Liver (tissue), 9 donors: ENCODE measurements around the gene GATAD2B. TPM values are rescaled to one million over a fixed set of nuclear protein-coding genes. Genes with fewer than 3 reads are reported as not detected.

Source experiments
- DNase-seq: peaks from one replicate; pipeline ENCODE4 v3.0.0-alpha.2; 2017; ENCODE audit warnings: low spot score
- H3K27ac ChIP-seq, 2 donors: one replicate each; pipeline ENCODE4 v1.7.0; 2013; ENCODE audit warnings: inconsistent platforms in 2 of 2, low read length in 2 of 2, control low read depth in 1 of 2, low read depth in 1 of 2, mild to moderate bottlenecking in 1 of 2
- H3K27me3 ChIP-seq, 4 donors: one replicate each; pipeline versions ENCODE4 v1.6.1 to v1.7.0; 2013; ENCODE audit warnings: low read length in 3 of 4, inconsistent platforms in 1 of 4, mild to moderate bottlenecking in 1 of 4, moderate library complexity in 1 of 4; ENCODE audit not compliant: control insufficient read depth in 4 of 4, insufficient read depth in 4 of 4
- H3K36me3 ChIP-seq, 4 donors: one replicate each; pipeline versions ENCODE4 v1.6.1 to v1.7.0; 2013; ENCODE audit warnings: low read length in 3 of 4, mild to moderate bottlenecking in 3 of 4, low read depth in 1 of 4, moderate library complexity in 1 of 4; ENCODE audit not compliant: control insufficient read depth in 4 of 4, insufficient read depth in 3 of 4
- H3K4me1 ChIP-seq, 4 donors: one replicate each; pipeline versions ENCODE4 v1.6.1 to v1.7.0; 2013; ENCODE audit warnings: low read length in 3 of 4, mild to moderate bottlenecking in 3 of 4, moderate library complexity in 1 of 4; ENCODE audit not compliant: control insufficient read depth in 4 of 4, insufficient read depth in 4 of 4
- H3K4me3 ChIP-seq, 3 donors: one replicate each; pipeline versions ENCODE4 v1.6.1 to v1.7.0; 2013; ENCODE audit warnings: low read length in 3 of 3, control low read depth in 1 of 3, low read depth in 1 of 3, mild to moderate bottlenecking in 1 of 3
- H3K9ac ChIP-seq, 2 donors: one replicate each; pipeline ENCODE4 v1.7.0; 2013; ENCODE audit warnings: low read length in 2 of 2, mild to moderate bottlenecking in 2 of 2, moderate library complexity in 2 of 2, control low read depth in 1 of 2, low read depth in 1 of 2
- H3K9me3 ChIP-seq, 4 donors: one replicate each; pipeline versions ENCODE4 v1.6.1 to v1.7.0; 2013; ENCODE audit warnings: low read length in 3 of 4; ENCODE audit not compliant: control insufficient read depth in 4 of 4
- EGR1 ChIP-seq, 2 donors: IDR thresholded peaks; 2 replicates each; pipeline ENCODE4 v1.6.1; 2016 to 2018; ENCODE audit warnings: antibody characterized with exemption in 2 of 2, low read depth in 2 of 2
- FOXA1 ChIP-seq: IDR thresholded peaks from 2 replicates; pipeline ENCODE4 v1.6.1; 2016; ENCODE audit warnings: antibody characterized with exemption
- FOXA2 ChIP-seq: IDR thresholded peaks from 2 replicates; pipeline ENCODE4 v1.6.1; 2016; ENCODE audit warnings: antibody characterized with exemption
- GABPA ChIP-seq, 2 donors: IDR thresholded peaks in 1 of 2; conservative IDR thresholded peaks in 1 of 2; 2 replicates each; pipeline ENCODE4 v1.6.1; 2016; ENCODE audit warnings: antibody characterized with exemption in 2 of 2, mild to moderate bottlenecking in 1 of 2, moderate library complexity in 1 of 2
- HNF4A ChIP-seq, 2 donors: conservative IDR thresholded peaks; 2 replicates each; pipeline ENCODE4 v1.6.1; 2016; ENCODE audit warnings: antibody characterized with exemption in 2 of 2, mild to moderate bottlenecking in 2 of 2
- HNF4G ChIP-seq: IDR thresholded peaks from 2 replicates; pipeline ENCODE4 v1.6.1; 2016; ENCODE audit warnings: antibody characterized with exemption
- JUND ChIP-seq, 2 donors: IDR thresholded peaks; 2 replicates each; pipeline ENCODE4 v1.6.1; 2016; ENCODE audit warnings: antibody characterized with exemption in 2 of 2
- NR2F2 ChIP-seq: IDR thresholded peaks from 2 replicates; pipeline ENCODE4 v1.6.1; 2016; ENCODE audit warnings: antibody characterized with exemption
- RAD21 ChIP-seq, 2 donors: IDR thresholded peaks; 2 replicates each; pipeline ENCODE4 v1.6.1; 2016; ENCODE audit warnings: antibody characterized with exemption in 2 of 2, mild to moderate bottlenecking in 2 of 2
- RXRA ChIP-seq, 2 donors: IDR thresholded peaks; 2 replicates each; pipeline ENCODE4 v1.6.1; 2017 to 2018; ENCODE audit warnings: antibody characterized with exemption in 2 of 2, mild to moderate bottlenecking in 1 of 2
- SP1 ChIP-seq: IDR thresholded peaks from 2 replicates; pipeline ENCODE4 v1.6.1; 2018; ENCODE audit warnings: antibody characterized with exemption, mild to moderate bottlenecking
- TAF1 ChIP-seq: conservative IDR thresholded peaks from 2 replicates; pipeline ENCODE4 v1.6.1; 2016; ENCODE audit warnings: antibody characterized with exemption, mild to moderate bottlenecking
- YY1 ChIP-seq: IDR thresholded peaks from 2 replicates; pipeline ENCODE4 v1.6.1; 2016; ENCODE audit warnings: antibody characterized with exemption, mild to moderate bottlenecking
- WGBS: extraction: QIAGEN DNeasy Blood & Tissue Kit; methylation state at CpG from one replicate; pipeline ENCODE4 v1.1.7; 2013; 5-methylcytosine and 5-hydroxymethylcytosine counted together
- polyA plus RNA-seq, 2 donors: library from polyadenylated mRNA; stranded (reverse) in 1 of 2; unstranded in 1 of 2; fragments of 200-250 nt in 1 of 2; fragments of >200 nt in 1 of 2; fragmentation: Nextera tagmentation in 1 of 2; extraction: Ambion mirVana in 1 of 2; gene quantifications; one replicate each; pipeline versions ENCODE4 v1.2.1 to v1.2.3, GENCODE V29; 2013 to 2015
- total RNA-seq, 2 donors: library from RNA; depleted of rRNA; stranded (reverse); fragments of >200 nt; gene quantifications; one replicate each; pipeline ENCODE4 v1.2.3, GENCODE V29; 2014
- TF ChIP-seq, protein P1 (sequence below): IDR thresholded peaks from 2 replicates; pipeline ENCODE4 v1.6.1; 2016; ENCODE audit warnings: antibody characterized with exemption, mild to moderate bottlenecking
- TF ChIP-seq, protein P2 (sequence below): fragments of 150-350 bp; IDR thresholded peaks from 2 replicates; pipeline ENCODE4 v1.5.1; 2017; ENCODE audit warnings: improper control_type of control experiment, low read depth, low read length; ENCODE audit not compliant: missing input control
- TF ChIP-seq, protein P3 (sequence below): IDR thresholded peaks from 2 replicates; pipeline ENCODE4 v1.6.1; 2016; ENCODE audit warnings: antibody characterized with exemption
- TF ChIP-seq, protein P4 (sequence below): IDR thresholded peaks from 2 replicates; pipeline ENCODE4 v1.6.1; 2016; ENCODE audit warnings: antibody characterized with exemption
- TF ChIP-seq, protein P5 (sequence below): IDR thresholded peaks from 2 replicates; pipeline ENCODE4 v1.6.1; 2016; ENCODE audit warnings: antibody characterized with exemption
- donor health status: healthy.
- donor health status: healthy.
- donor health status: healthy.
- donor health status: healthy.
- donor health status: healthy.

Gene GATAD2B
- total and polyA plus RNA-seq, 4 donors = 3.2 to 4.9 (median 3.9) TPM

DNA sequence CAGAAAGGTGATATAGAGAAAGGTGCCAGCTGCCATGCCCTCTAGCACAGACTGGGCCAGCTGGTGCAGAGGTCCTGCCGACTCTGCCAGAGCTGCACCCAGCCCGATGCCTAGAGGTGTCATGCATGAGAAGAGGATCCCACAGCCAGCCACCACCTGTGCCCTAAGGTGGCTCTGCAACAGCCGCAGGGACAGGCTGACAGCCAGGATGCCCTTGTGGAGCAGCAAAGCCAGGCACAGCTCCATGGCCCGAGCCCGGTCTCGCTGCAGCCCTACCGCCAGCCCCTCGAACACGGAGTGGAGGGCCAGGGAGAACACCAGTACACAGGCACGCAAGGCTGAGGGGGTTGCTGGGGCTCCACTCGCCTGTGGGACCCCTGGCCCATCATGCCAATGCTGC, 37.4 kb upstream of the GATAD2B start:
- H3K27me3 ChIP-seq = no peaks in the 10 kb centered on the region
- H3K36me3 ChIP-seq = peaks cover 0 to 8% (median 1%) of the 10 kb centered on the region in 4 donors
- no peaks in the 10 kb centered on the region for H3K9me3 ChIP-seq
- no peak for DNase-seq
- no peak overlapping the region for H3K4me3 ChIP-seq
- TF ChIP-seq, protein P1, sequence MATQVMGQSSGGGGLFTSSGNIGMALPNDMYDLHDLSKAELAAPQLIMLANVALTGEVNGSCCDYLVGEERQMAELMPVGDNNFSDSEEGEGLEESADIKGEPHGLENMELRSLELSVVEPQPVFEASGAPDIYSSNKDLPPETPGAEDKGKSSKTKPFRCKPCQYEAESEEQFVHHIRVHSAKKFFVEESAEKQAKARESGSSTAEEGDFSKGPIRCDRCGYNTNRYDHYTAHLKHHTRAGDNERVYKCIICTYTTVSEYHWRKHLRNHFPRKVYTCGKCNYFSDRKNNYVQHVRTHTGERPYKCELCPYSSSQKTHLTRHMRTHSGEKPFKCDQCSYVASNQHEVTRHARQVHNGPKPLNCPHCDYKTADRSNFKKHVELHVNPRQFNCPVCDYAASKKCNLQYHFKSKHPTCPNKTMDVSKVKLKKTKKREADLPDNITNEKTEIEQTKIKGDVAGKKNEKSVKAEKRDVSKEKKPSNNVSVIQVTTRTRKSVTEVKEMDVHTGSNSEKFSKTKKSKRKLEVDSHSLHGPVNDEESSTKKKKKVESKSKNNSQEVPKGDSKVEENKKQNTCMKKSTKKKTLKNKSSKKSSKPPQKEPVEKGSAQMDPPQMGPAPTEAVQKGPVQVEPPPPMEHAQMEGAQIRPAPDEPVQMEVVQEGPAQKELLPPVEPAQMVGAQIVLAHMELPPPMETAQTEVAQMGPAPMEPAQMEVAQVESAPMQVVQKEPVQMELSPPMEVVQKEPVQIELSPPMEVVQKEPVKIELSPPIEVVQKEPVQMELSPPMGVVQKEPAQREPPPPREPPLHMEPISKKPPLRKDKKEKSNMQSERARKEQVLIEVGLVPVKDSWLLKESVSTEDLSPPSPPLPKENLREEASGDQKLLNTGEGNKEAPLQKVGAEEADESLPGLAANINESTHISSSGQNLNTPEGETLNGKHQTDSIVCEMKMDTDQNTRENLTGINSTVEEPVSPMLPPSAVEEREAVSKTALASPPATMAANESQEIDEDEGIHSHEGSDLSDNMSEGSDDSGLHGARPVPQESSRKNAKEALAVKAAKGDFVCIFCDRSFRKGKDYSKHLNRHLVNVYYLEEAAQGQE = no peak
- TF ChIP-seq FOXA2 = no peak
- TF ChIP-seq RXRA (IDR thresholded peaks at IDR 0.05) = no peak
- TF ChIP-seq, protein P2, sequence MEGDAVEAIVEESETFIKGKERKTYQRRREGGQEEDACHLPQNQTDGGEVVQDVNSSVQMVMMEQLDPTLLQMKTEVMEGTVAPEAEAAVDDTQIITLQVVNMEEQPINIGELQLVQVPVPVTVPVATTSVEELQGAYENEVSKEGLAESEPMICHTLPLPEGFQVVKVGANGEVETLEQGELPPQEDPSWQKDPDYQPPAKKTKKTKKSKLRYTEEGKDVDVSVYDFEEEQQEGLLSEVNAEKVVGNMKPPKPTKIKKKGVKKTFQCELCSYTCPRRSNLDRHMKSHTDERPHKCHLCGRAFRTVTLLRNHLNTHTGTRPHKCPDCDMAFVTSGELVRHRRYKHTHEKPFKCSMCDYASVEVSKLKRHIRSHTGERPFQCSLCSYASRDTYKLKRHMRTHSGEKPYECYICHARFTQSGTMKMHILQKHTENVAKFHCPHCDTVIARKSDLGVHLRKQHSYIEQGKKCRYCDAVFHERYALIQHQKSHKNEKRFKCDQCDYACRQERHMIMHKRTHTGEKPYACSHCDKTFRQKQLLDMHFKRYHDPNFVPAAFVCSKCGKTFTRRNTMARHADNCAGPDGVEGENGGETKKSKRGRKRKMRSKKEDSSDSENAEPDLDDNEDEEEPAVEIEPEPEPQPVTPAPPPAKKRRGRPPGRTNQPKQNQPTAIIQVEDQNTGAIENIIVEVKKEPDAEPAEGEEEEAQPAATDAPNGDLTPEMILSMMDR = no peak
- no peak for TF ChIP-seq RAD21 (IDR thresholded peaks at IDR 0.05)
- no peak for TF ChIP-seq SP1
- no peak for TF ChIP-seq EGR1 (IDR thresholded peaks at IDR 0.05; ENCODE audit: low read depth in 2 of 2)
- no peak for TF ChIP-seq TAF1
- TF ChIP-seq, protein P3, sequence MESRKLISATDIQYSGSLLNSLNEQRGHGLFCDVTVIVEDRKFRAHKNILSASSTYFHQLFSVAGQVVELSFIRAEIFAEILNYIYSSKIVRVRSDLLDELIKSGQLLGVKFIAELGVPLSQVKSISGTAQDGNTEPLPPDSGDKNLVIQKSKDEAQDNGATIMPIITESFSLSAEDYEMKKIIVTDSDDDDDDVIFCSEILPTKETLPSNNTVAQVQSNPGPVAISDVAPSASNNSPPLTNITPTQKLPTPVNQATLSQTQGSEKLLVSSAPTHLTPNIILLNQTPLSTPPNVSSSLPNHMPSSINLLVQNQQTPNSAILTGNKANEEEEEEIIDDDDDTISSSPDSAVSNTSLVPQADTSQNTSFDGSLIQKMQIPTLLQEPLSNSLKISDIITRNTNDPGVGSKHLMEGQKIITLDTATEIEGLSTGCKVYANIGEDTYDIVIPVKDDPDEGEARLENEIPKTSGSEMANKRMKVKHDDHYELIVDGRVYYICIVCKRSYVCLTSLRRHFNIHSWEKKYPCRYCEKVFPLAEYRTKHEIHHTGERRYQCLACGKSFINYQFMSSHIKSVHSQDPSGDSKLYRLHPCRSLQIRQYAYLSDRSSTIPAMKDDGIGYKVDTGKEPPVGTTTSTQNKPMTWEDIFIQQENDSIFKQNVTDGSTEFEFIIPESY = no peak
- no peak for TF ChIP-seq FOXA1
- no peak for TF ChIP-seq NR2F2
- TF ChIP-seq YY1 = no peak
- TF ChIP-seq, protein P4, sequence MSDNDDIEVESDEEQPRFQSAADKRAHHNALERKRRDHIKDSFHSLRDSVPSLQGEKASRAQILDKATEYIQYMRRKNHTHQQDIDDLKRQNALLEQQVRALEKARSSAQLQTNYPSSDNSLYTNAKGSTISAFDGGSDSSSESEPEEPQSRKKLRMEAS = no peak
- no peak for TF ChIP-seq JUND (IDR thresholded peaks at IDR 0.05)
- no peak for TF ChIP-seq GABPA (IDR thresholded peaks at IDR 0.05 in 1 of 2, conservative IDR thresholded peaks at IDR 0.05 in 1 of 2)
- TF ChIP-seq HNF4G = no peak
- no peak for TF ChIP-seq HNF4A (conservative IDR thresholded peaks at IDR 0.05)
- TF ChIP-seq, protein P5, sequence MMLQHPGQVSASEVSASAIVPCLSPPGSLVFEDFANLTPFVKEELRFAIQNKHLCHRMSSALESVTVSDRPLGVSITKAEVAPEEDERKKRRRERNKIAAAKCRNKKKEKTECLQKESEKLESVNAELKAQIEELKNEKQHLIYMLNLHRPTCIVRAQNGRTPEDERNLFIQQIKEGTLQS = no peak
- peaks cover 11 to 56% (median 44%) of the 10 kb centered on the region in 4 donors for H3K4me1 ChIP-seq
- H3K27ac ChIP-seq = no peak overlapping the region
- H3K9ac ChIP-seq = no peak overlapping the region
- 95% methylated on average over 11 of the region's 11 CpGs for WGBS
